OCI-LY3 (cell line): Measurements from ENCODE around the gene SNAP29.

Experiments
- H2AFZ ChIP-seq: fragments of 200-600, 300-600 bp; shearing (Covaris generic); 2 replicates; pipeline ENCODE4 v1.6.0; 2014; ENCODE audit warnings: antibody characterized with exemption, low read depth, low read length
- H3K27ac ChIP-seq: fragments of 200-600, 300-600 bp; sonication (generic); 2 replicates; pipeline ENCODE4 v1.5.1; 2014; ENCODE audit warnings: mild to moderate bottlenecking, low read length, moderate library complexity, mixed read lengths
- H3K27me3 ChIP-seq: fragments of 200-600, 300-600 bp; sonication (generic); 2 replicates; pipeline ENCODE4 v1.6.1; 2014; ENCODE audit warnings: low read depth, low read length, mixed read lengths
- H3K36me3 ChIP-seq: fragments of 200-600, 300-600 bp; sonication (generic); replicated peaks from 2 replicates; pipeline ENCODE3; 2014; ENCODE audit warnings: low read depth, low read length, mixed read lengths
- H3K4me1 ChIP-seq: fragments of 300-600, 200-600 bp; sonication (generic); 2 replicates; pipeline ENCODE4 v1.6.1; 2014; ENCODE audit warnings: low read length, mixed read lengths
- H3K4me2 ChIP-seq: fragments of 200-600, 300-600 bp; sonication (generic); 2 replicates; pipeline ENCODE4 v1.6.1; 2014; ENCODE audit warnings: low read length, mixed read lengths
- H3K4me3 ChIP-seq: fragments of 300-600, 200-600 bp; sonication (generic); 2 replicates; pipeline ENCODE4 v1.5.1; 2014; ENCODE audit warnings: antibody characterized with exemption, mild to moderate bottlenecking, low read length, moderate library complexity
- H3K79me2 ChIP-seq: fragments of 300-600, 200-600 bp; shearing (Covaris generic); 2 replicates; pipeline ENCODE4 v1.6.1; 2014; ENCODE audit warnings: mild to moderate bottlenecking, low read length, mixed read lengths
- H3K9ac ChIP-seq: fragments of 300-600, 200-600 bp; shearing (Covaris generic); 2 replicates; pipeline ENCODE4 v1.6.0; 2014; ENCODE audit warnings: mild to moderate bottlenecking, low read length, moderate library complexity
- H3K9me3 ChIP-seq: fragments of 200-600, 300-600 bp; shearing (Covaris generic); 2 replicates; pipeline ENCODE4 v1.6.1; 2014; ENCODE audit warnings: low read length, mixed read lengths; ENCODE audit not compliant: insufficient read depth
- H4K20me1 ChIP-seq: fragments of 200-600, 300-600 bp; sonication (generic); 2 replicates; pipeline ENCODE4 v1.6.1; 2016; ENCODE audit warnings: low read length, mixed read lengths; ENCODE audit not compliant: insufficient read depth
- EZH2phosphoT487 ChIP-seq: fragments of 200-600 bp; shearing (Covaris generic); IDR thresholded peaks from 2 replicates; pipeline ENCODE4 v1.6.1; 2018; ENCODE audit warnings: antibody characterized with exemption, mixed run types, low read depth
- TF ChIP-seq, protein P1 (sequence below): fragments of 200-600, 300-600 bp; sonication (generic); IDR thresholded peaks from 2 replicates; pipeline ENCODE4 v1.5.1; 2014; ENCODE audit warnings: antibody characterized with exemption, low read length, low read depth

Gene SNAP29

DNA sequence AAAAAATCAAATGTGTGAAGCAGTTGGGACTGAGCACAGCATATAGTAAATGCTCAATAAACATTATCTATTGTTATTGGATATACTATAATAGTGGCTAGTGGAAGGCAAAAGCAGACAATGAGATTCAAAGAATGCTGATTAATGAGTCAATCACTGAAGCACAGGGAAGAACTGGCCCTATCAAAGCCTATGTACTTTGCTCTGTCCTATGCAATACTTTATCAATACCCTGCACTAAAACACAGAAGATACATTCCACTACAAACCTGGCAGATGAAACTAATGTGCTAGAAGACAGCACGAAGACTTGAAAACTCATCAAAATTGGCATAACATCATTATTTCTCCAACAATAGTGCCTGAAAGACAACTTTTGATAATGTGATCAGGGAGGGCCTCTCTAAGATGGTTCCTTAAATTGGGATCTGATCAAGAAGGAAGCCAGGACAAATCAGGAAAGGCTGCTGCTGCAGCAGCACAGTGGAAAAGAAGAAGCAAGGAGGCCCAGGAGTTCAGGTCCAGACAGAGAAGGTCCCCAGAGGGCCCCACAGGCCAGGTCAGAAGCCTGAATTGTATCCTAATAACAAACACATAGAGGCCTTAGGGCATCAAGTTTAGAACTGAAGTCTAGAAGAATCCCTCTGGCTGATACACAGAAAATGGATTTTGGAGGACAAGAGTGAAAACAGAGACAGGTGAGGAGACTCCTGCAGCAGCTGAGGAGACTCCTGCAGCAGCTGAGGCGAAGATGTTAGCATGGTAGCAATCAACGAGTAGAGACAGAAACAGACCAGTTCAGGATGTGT, 18.8 kb upstream of the SNAP29 start:
- Histone ChIP-seq H3K4me1 (peaks cover 5% of the 10 kb centered on the region; the same call in 1 of the 2 replicates), H3K9ac (no peak overlapping the region), H3K4me3 (no peak overlapping the region), H3K9me3 (no peaks in the 10 kb centered on the region), H3K79me2 (peaks cover 61% of the 10 kb centered on the region), H3K4me2 (no peak overlapping the region), H4K20me1 (peaks cover 32% of the 10 kb centered on the region), H3K27me3 (no peaks in the 10 kb centered on the region), H3K27ac (no peak overlapping the region), H2AFZ (no peak overlapping the region), H3K36me3 (no peaks in the 10 kb centered on the region)
- TF ChIP-seq EZH2phosphoT487 = no peak
- TF ChIP-seq, protein P1, sequence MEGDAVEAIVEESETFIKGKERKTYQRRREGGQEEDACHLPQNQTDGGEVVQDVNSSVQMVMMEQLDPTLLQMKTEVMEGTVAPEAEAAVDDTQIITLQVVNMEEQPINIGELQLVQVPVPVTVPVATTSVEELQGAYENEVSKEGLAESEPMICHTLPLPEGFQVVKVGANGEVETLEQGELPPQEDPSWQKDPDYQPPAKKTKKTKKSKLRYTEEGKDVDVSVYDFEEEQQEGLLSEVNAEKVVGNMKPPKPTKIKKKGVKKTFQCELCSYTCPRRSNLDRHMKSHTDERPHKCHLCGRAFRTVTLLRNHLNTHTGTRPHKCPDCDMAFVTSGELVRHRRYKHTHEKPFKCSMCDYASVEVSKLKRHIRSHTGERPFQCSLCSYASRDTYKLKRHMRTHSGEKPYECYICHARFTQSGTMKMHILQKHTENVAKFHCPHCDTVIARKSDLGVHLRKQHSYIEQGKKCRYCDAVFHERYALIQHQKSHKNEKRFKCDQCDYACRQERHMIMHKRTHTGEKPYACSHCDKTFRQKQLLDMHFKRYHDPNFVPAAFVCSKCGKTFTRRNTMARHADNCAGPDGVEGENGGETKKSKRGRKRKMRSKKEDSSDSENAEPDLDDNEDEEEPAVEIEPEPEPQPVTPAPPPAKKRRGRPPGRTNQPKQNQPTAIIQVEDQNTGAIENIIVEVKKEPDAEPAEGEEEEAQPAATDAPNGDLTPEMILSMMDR = no peak

DNA sequence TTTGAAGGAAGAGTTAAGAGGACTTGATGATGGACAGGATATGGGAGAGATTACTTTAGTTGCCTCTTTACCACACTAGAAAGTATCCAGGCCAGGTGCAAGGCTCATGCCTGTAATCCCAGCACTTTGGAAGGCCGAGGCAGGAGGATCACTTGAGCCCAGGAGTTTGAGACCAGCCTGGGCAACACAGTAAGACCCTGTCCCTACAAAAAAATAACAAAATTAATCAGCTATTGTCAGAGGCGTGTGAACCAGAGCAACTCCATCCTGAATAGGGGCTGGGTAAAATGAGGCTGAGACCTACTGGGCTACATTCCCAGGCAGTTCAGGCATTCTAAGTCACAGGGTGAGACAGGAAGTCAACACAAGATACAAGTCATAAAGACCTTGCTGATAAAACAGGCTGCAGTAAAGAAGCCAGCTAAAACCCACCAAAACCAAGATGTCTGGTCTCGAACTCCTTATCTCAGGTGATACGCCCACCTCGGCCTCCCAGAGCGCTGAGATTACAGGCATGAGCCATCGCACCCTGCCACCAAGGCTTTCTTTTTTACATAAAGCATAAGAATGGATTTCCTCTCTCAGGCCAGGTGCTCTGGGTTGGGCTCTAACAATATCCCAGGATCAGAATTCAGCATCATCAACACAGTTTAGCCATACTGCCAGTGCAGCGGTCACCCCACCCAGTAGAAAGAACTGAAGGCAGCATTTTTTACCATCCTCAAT, 18.0 kb upstream of the SNAP29 start:
- H3K79me2 ChIP-seq = peaks cover 69% of the 10 kb centered on the region
- H3K4me2 ChIP-seq = no peak overlapping the region
- H3K27ac ChIP-seq = no peak overlapping the region

GRCh38 chr22:20843501-20843900, 15.3 kb upstream of the SNAP29 start:
- Histone ChIP-seq H3K4me2 (no peak overlapping the region), H3K9me3 (no peaks in the 10 kb centered on the region), H3K27me3 (no peaks in the 10 kb centered on the region), H3K36me3 (no peaks in the 10 kb centered on the region), H4K20me1 (peaks cover 50% of the 10 kb centered on the region), H3K9ac (no peak overlapping the region), H3K79me2 (peaks cover 82% of the 10 kb centered on the region), H3K27ac (no peak overlapping the region), H2AFZ (no peak overlapping the region), H3K4me1 (no peaks in the 10 kb centered on the region), H3K4me3 (no peak overlapping the region)
- TF ChIP-seq EZH2phosphoT487 = no peak
- TF ChIP-seq, protein P1 = no peak

More for the DNA sequence above, 18.0 kb upstream of the SNAP29 start:
- no peaks in the 10 kb centered on the region for H3K27me3 ChIP-seq
- no peak for TF ChIP-seq EZH2phosphoT487
- TF ChIP-seq, protein P1 = no peak
- no peak overlapping the region for H2AFZ ChIP-seq
- H4K20me1 ChIP-seq = peaks cover 39% of the 10 kb centered on the region
- no peaks in the 10 kb centered on the region for H3K9me3 ChIP-seq
- H3K9ac ChIP-seq = no peak overlapping the region
- H3K36me3 ChIP-seq = no peaks in the 10 kb centered on the region
- H3K4me3 ChIP-seq = no peak overlapping the region
- peaks cover 5% of the 10 kb centered on the region; the same call in 1 of the 2 replicates for H3K4me1 ChIP-seq
